GM19025 (cell line): Measurements from ENCODE around the gene ADAP2.

ENCODE experiments used
- ATAC-seq: cut with Tn5 transposase; IDR thresholded peaks from one replicate; pipeline ENCODE4 v1.9.1; 2021; ENCODE audit warnings: mild to moderate bottlenecking, low read depth, moderate library complexity; ENCODE audit not compliant: unreplicated experiment

Gene ADAP2

DNA sequence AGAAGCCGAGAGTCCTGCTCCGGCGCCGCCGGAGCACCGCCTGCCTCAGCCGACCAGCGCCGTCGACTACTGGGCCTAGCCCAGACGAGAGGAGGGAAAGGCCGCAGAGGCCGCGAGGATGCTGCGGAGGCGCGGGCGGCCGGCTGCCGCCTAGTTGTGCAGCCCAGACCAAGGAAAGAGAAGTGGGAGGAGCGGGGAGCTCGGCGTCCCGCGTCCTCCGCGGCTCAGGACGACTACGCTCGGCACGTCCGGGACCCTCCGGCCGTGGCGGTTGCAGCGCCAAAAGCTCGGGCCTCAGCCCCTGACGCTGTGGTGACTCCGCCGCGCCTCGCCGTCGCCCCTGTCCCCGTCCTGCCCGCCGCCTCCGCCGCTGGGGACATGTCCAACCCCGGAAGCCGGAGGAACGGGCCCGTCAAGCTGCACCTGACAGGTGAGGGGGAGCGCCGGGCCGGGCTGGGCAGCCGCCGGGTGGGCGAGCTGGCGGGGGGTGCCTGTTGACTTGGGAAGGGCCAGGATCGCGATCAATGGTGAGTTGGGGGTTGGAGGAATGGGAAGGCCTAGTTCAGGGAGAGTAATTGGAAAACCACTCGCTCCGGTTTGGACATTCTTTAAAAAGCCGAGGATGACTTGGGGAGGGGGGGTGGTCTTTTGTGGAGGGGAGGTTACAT, 86.8 kb downstream of the ADAP2 start:
- ATAC-seq = peak; percentile 55
